Psoas muscle (tissue), 8 donors: Measurements from ENCODE around the gene NHLH1. TPM values are rescaled to one million over a fixed set of nuclear protein-coding genes. Genes with fewer than 3 reads are reported as not detected.

Experiments used
- ATAC-seq, 4 donors: fragments of 200-7000 bp; cut with Tn5 transposase; one replicate each; pipeline ENCODE4 v1.9.1; 2020; ENCODE audit warnings: moderate library complexity in 3 of 4, mild to moderate bottlenecking in 2 of 4
- DNase-seq, 2 donors: peaks; one replicate each; pipeline ENCODE4 v3.0.0-alpha.2; 2020
- H3K27ac ChIP-seq: fragments of 200-600 bp; one replicate; pipeline ENCODE4 v1.8.0; 2022
- H3K27me3 ChIP-seq, 3 donors: fragments of 200-600 bp in 1 of 3; one replicate each; pipeline versions ENCODE4 v1.6.1 to v1.8.0; 2013 to 2022; ENCODE audit warnings: low read length in 2 of 3, mild to moderate bottlenecking in 2 of 3, moderate library complexity in 1 of 3; ENCODE audit not compliant: insufficient read depth in 3 of 3
- H3K36me3 ChIP-seq, 2 donors: fragments of 200-600 bp in 1 of 2; one replicate each; pipeline versions ENCODE4 v1.6.1 to v1.8.0; 2013 to 2022; ENCODE audit warnings: low read depth in 1 of 2, mild to moderate bottlenecking in 1 of 2, moderate library complexity in 1 of 2; ENCODE audit not compliant: insufficient read depth in 1 of 2
- H3K4me1 ChIP-seq: fragments of 200-600 bp; one replicate; pipeline ENCODE4 v1.8.0; 2022
- H3K4me3 ChIP-seq: fragments of 200-600 bp; one replicate; pipeline ENCODE4 v1.8.0; 2022; ENCODE audit warnings: mild to moderate bottlenecking
- H3K9me3 ChIP-seq: fragments of 200-600 bp; one replicate; pipeline ENCODE4 v1.8.0; 2022
- CTCF ChIP-seq: fragments of 200-600 bp; IDR thresholded peaks from one replicate; pipeline ENCODE4 v1.8.0; 2022; ENCODE audit warnings: antibody characterized with exemption
- WGBS, 3 donors: extraction: QIAGEN DNeasy Blood & Tissue Kit; methylation state at CpG; one replicate each; pipeline versions ENCODE4 v1.1.6 to v1.1.7; 2013; 5-methylcytosine and 5-hydroxymethylcytosine counted together
- intact Hi-C, 2 donors: fragments of 100-400 bp; cut with DNase I; formaldehyde crosslinking; loops; one replicate each; pipeline versions ENCODE4 v1.11.0 to v1.14.2; 2022
- polyA plus RNA-seq, 3 donors: library from polyadenylated mRNA; stranded (reverse); fragments of 200-250 nt; gene quantifications; one replicate each; pipeline ENCODE4 v1.2.3, GENCODE V29; 2013
- total RNA-seq, 4 donors: library from RNA; stranded (reverse); fragmentation: NEBNext Ultra II Directional in 2 of 4; extraction: Animal tissue kit (Norgen Biotek cat#: 25700) in 2 of 4; gene quantifications; one replicate each; pipeline versions ENCODE4 v1.2.1 to v1.2.4, GENCODE V29; 2021 to 2023
- donor health status: healthy with polysubstance abuse.
- donor health status: DM: no; HTN: no; CAD: no; lungs with moderate emphysema.
- donor health status: Bipolar disorder and iron deficiency.
- donor health status: healthy.
- donor health status: DM: yes; HTN: yes; CAD: no.
- donor health status: DM: no; HTN: no; CAD: no.
- donor health status: DM: no; HTN: no; CAD: no.
- donor health status: DM: yes; HTN: yes; CAD: no.

Gene NHLH1
- total and polyA plus RNA-seq, 7 donors, result 0.06 to 0.20 (median 0.10) TPM; not detected in 3

- ATAC-seq (no peak), DNase-seq (no peak)
- Histone ChIP-seq H3K4me3 (no peak overlapping the region), H3K36me3 (no peaks in the 10 kb centered on the region), H3K4me1 (peaks cover 4% of the 10 kb centered on the region), H3K9me3 (no peaks in the 10 kb centered on the region), H3K27me3 (peaks cover 0 to 30% (median 7%) of the 10 kb centered on the region in 3 donors), H3K27ac (no peak overlapping the region)
- WGBS, 3 donors, result 50 to 67% (median 65%) methylated on average over 3 of the region's 3 CpGs
- no peak for TF ChIP-seq CTCF
- intact Hi-C loops, result no loop called here
These were observed 36.4 kb downstream of the NHLH1 start for GRCh38 chr1:160403244-160403643.

- H3K4me3 ChIP-seq, result no peak overlapping the region
- DNase-seq (no peak), ATAC-seq (no peak)
- no peaks in the 10 kb centered on the region for H3K36me3 ChIP-seq
- 81 to 93% (median 87%) methylated on average over 3 of the region's 3 CpGs for WGBS, 3 donors
- no peak overlapping the region for H3K27ac ChIP-seq
- intact Hi-C loops, result no loop called here
- H3K27me3 ChIP-seq, result peaks cover 0 to 23% (median 7%) of the 10 kb centered on the region in 3 donors
- H3K9me3 ChIP-seq, result no peaks in the 10 kb centered on the region
- peaks cover 4% of the 10 kb centered on the region for H3K4me1 ChIP-seq
- no peak for TF ChIP-seq CTCF
These were observed 37.2 kb downstream of the NHLH1 start for GRCh38 chr1:160404094-160404493.

GRCh38 chr1:160405331-160405877, 38.5 kb downstream of the NHLH1 start:
- TF ChIP-seq CTCF, result no peak
- intact Hi-C loops, result no loop called here
- Histone ChIP-seq H3K4me1 (peaks cover 4% of the 10 kb centered on the region), H3K27me3 (peaks cover 0 to 18% (median 7%) of the 10 kb centered on the region in 3 donors), H3K9me3 (no peaks in the 10 kb centered on the region), H3K27ac (no peak overlapping the region), H3K4me3 (no peak overlapping the region), H3K36me3 (no peaks in the 10 kb centered on the region)
- no peak for ATAC-seq
- DNase-seq, result no peak
- WGBS, 3 donors, result 67 to 72% (median 67%) methylated on average over 2 of the region's 2 CpGs

- intact Hi-C loops, result no loop called here
- H3K27me3 ChIP-seq, result peaks cover 0 to 9% (median 4%) of the 10 kb centered on the region in 3 donors
- no peak overlapping the region for H3K27ac ChIP-seq
- H3K4me1 ChIP-seq, result no peaks in the 10 kb centered on the region
- ATAC-seq, result no peak
- no peak overlapping the region for H3K4me3 ChIP-seq
- no peak for DNase-seq
- no peak for TF ChIP-seq CTCF
- H3K36me3 ChIP-seq, result no peaks in the 10 kb centered on the region
- 88 to 94% (median 90%) methylated on average over 15 of the region's 15 CpGs for whole genome bisulfite sequencing, 3 donors
- no peaks in the 10 kb centered on the region for H3K9me3 ChIP-seq
These were observed 39.5 kb downstream of the NHLH1 start for GRCh38 chr1:160406131-160406968.
